ENCODE results near the gene UBA6.
"Not testable (repeated sequence)": the region's sequence is repeated elsewhere in the genome, so short reads cannot be mapped to it uniquely, and the experiment has no call there.

The UBA6 gene

GRCh38 chr4:67700738-67701516 lies at the start of gene UBA6:
TSS of gene UBA6 (minus strand) at chr4:67701155. CDS start at chr4:67701119, 36 bp downstream.
- peak; percentile 97 for DNase-seq

GRCh38 chr4:67750691-67751090 lies 49.7 kb upstream of the UBA6 start:
- no peak for DNase-seq

GRCh38 chr4:67749286-67749685 lies 48.3 kb upstream of the UBA6 start:
- DNase-seq = no peak

GRCh38 chr4:67746797-67747495 lies 46.0 kb upstream of the UBA6 start:
- peak; percentile 48 for DNase-seq

- DNase-seq = no peak
Measured at GRCh38 chr4:67744561-67745283, 43.8 kb upstream of the UBA6 start.

GRCh38 chr4:67743194-67743593 lies 42.2 kb upstream of the UBA6 start:
- peak; percentile 6 for DNase-seq

GRCh38 chr4:67736262-67736661 lies 35.3 kb upstream of the UBA6 start:
- DNase-seq = no peak

- no peak for DNase-seq
Measured at GRCh38 chr4:67735325-67735724, 34.4 kb upstream of the UBA6 start.

GRCh38 chr4:67730511-67730910 lies 29.6 kb upstream of the UBA6 start:
- DNase-seq = not testable (repeated sequence)

- DNase-seq = peak; percentile 21
Measured at GRCh38 chr4:67727124-67727850, 26.3 kb upstream of the UBA6 start.

- no peak for DNase-seq
Measured at GRCh38 chr4:67725981-67726380, 25.0 kb upstream of the UBA6 start.

GRCh38 chr4:67725132-67725531 lies 24.2 kb upstream of the UBA6 start:
- no peak for DNase-seq

- DNase-seq = no peak
Measured at GRCh38 chr4:67723949-67724348, 23.0 kb upstream of the UBA6 start.

- no peak for DNase-seq
Measured at GRCh38 chr4:67723341-67723740, 22.4 kb upstream of the UBA6 start.

GRCh38 chr4:67721770-67722597 lies 21.0 kb upstream of the UBA6 start:
- no peak for DNase-seq

GRCh38 chr4:67721315-67721769 lies 20.4 kb upstream of the UBA6 start:
- DNase-seq = no peak

GRCh38 chr4:67719953-67720617 lies 19.1 kb upstream of the UBA6 start:
- no peak for DNase-seq

GRCh38 chr4:67718848-67719247 lies 17.9 kb upstream of the UBA6 start:
- no peak for DNase-seq

GRCh38 chr4:67717586-67717985 lies 16.6 kb upstream of the UBA6 start:
- no peak for DNase-seq

- DNase-seq = no peak
Measured at GRCh38 chr4:67714955-67715354, 14.0 kb upstream of the UBA6 start.

GRCh38 chr4:67714248-67714583 lies 13.3 kb upstream of the UBA6 start:
- peak; percentile 17 for DNase-seq
